KG1 (cell line): ENCODE measurements around the gene LTF.
"Not testable (repeated sequence)": the region's sequence is repeated elsewhere in the genome, so short reads cannot be mapped to it uniquely, and the experiment has no call there.

Experiments used
- DNase-seq: peaks from one replicate; lab custom pipeline; 2025; lab: John Stamatoyannopoulos, UW

The LTF gene

GRCh38 chr3:46440531-46441294 is 24.0 kb downstream of the LTF start:
- DNase-seq = no peak

GRCh38 chr3:46438831-46439230 is 25.9 kb downstream of the LTF start:
- DNase-seq = no peak

GRCh38 chr3:46435081-46435726 is 29.5 kb downstream of the LTF start:
- DNase-seq = no peak

- no peak for DNase-seq
Measured at GRCh38 chr3:46433841-46434240, 30.9 kb downstream of the LTF start.

- not testable (repeated sequence) for DNase-seq
Measured at GRCh38 chr3:46433118-46433517, 31.6 kb downstream of the LTF start.

DNA sequence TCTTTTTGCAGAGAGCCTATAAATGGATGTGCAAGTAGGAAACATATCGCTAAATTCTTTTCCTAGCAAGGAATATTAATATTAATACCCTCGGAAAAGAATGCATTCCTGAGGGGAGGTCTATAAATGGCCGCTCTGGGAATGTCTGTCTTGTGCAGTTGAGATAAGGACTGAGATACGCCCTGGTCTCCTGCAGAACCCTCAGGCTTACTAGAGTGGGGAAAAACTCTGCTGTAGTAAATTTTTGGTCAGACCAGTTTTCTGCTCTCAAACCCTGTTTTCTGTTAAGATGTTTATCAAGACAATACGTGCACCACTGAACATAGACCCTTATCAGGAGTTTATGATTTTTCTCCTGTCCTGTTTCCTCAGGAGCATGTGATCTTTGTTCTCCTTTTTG is 32.8 kb downstream of the LTF start:
- not testable (repeated sequence) for DNase-seq

GRCh38 chr3:46430879-46431278 is 33.8 kb downstream of the LTF start:
- DNase-seq = not testable (repeated sequence)

GRCh38 chr3:46429671-46430070 is 35.0 kb downstream of the LTF start:
- DNase-seq = no peak

GRCh38 chr3:46429250-46429649 is 35.5 kb downstream of the LTF start:
- no peak for DNase-seq

DNA sequence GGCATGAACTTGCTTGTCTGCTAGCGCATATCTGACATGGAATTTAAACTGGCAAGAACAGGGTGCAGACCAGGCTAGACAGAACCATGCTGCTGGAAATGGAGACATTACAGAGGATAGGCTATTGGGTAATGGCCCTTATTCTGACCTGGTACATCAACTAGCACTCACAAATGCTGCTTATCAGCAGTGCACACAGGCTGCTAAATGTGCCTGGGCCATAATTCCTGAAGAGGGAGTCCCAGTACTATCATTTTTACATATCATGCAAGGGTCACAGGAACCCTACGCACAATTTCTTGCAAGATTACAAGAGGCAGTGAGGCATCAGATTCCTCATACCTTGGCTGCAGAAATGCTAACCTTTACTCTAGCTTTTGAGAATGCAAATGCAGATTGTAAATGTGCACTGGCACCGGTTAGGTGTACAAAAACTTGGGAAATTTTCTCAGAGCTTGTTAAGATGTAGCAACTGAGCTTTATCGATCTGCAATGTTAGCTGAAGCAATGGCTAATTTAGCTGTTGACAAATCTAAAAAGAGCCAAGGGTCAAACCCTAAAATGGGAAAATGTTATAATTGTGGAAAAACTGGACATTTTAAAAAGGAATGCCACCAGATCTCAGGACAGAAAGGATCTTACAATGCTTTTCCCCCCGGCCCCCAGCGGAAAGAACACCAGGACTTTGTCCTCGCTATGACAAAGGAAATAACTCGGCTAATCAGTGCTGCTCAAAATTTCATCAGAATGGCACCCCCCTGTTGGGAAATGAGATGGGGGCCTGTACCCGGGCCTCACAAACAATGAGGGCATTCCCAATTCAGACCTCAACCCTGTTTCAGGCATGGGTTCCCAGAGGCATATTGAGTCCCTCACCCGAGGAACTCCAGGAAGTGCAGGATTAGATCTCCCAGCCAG is 36.5 kb downstream of the LTF start:
- DNase-seq = no peak

GRCh38 chr3:46427404-46427803 is 37.3 kb downstream of the LTF start:
- not testable (repeated sequence) for DNase-seq

- not testable (repeated sequence) for DNase-seq
Measured at GRCh38 chr3:46426476-46426875, 38.2 kb downstream of the LTF start.

DNA sequence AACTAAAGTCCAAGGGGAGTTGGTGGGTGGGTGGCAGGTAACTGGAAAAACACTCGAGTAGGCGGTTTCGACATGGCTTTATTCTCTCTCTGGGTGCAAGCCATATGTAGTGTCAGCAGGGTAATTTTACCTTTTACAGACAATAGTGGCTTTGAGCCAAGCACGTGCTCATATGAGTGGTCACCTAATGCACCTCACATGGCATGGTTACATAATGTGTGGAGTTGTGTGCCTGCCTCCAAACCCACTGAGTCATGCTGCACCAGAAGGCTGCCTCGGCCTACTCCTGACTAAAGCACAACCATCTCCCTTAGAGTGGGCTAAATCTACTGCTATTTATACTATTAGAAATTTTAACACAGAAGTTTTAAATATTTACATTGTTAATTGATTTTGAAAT is 41.1 kb downstream of the LTF start:
- DNase-seq = no peak

DNA sequence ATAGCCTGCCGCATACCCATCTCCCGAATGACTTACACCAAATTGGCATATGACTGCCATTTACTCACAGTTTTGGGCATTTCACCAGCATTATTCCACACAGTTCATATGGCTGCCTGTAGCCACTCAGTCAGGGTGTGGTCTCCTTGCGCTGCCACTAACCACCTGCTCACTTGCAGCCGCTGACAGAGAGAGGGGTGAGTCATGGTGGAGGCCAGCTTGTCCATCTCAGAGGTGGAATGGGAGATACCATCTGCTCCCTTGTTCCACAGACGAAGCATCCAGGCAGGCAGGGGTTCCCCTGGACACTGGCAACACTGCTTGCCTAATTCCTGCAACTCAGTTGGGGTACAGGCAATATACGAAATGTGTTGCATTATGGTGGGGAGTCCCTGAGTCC is 42.1 kb downstream of the LTF start:
- DNase-seq = no peak

- no peak for DNase-seq
Measured at GRCh38 chr3:46420931-46421330, 43.8 kb downstream of the LTF start.

GRCh38 chr3:46419816-46420215 is 44.9 kb downstream of the LTF start:
- no peak for DNase-seq

- DNase-seq = no peak
Measured at GRCh38 chr3:46417841-46418611, 46.7 kb downstream of the LTF start.

- DNase-seq = no peak
Measured at GRCh38 chr3:46416811-46417510, 47.7 kb downstream of the LTF start.

- no peak for DNase-seq
Measured at GRCh38 chr3:46416125-46416810, 48.4 kb downstream of the LTF start.

DNA sequence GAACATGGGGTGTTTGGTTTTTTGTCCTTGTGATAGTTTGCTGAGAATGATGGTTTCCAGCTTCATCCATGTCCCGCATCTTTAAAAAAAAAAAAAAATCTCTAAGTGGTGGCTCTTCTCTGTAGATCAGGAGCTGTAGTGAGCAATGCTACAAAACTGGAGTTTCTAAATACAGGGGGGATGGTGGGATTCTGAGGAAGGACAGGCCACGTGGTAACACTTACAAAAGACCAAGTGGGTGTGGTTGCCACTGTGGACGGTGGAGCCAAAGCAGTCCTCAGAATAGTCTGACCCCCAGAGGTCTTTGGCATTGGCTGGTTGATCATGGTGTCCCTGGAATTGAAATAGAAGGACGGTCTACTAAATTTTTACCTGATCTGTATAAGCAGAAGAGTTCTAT is 50.0 kb downstream of the LTF start:
- DNase-seq = no peak

DNA sequence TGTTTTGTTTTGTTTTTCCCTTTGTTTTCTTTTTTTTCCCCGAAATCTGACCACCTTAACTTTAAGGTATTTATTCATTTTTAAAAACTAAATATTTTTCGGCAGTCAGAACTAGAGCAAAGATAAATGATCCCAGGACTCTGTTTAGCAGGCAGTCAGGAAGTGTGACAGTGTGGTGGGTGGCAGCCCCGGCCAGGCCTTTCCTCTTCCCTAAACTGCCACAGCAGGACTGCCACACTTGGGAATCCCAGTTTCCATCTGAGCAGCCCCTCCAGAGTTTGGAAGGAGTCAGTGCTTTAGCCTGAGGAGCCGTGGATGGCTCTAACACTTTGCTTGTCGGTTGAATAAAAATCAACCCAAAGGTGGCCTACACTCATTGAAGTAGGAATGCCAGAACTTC is 50.8 kb downstream of the LTF start:
- no peak for DNase-seq
